ENCODE data around the gene SLC38A6.
A peak's percentile ranks its signal among the peaks of the same experiment; 100 is the strongest.

SLC38A6 gene

DNA sequence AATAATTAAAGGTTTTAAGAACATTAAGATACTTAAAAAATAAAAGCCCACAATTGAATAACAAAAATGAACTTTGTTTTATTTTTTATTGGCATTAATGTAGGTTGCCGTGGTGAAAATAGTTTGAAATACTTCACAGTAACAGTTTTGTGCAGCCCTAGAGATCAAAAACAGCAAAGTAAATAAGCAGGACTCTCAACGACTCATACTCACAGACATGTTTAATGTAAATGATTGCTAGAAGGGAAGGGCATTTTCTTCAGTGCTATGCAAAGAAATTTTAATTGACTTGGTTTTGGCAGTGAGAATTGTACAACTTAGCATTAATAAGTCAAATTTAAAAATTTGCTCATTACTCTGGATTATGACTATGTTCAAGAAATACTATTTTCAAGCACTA lies 16.1 kb upstream of the SLC38A6 start:
- ChIA-PET CTCF (no interaction called here), POLR2A (interaction anchor here (1.7 kb wide), 1 partner anchor 16 kb away, joined by 6 read pairs; the partner anchor contains the start of genes SLC38A6 and TRMT5)
- DNase-seq (ENCODE audit: low read depth, low spot score) = no peak
- no peak overlapping the region for H3K4me3 ChIP-seq (ENCODE audit: low read depth, low read length)
- TF ChIP-seq, protein P1, sequence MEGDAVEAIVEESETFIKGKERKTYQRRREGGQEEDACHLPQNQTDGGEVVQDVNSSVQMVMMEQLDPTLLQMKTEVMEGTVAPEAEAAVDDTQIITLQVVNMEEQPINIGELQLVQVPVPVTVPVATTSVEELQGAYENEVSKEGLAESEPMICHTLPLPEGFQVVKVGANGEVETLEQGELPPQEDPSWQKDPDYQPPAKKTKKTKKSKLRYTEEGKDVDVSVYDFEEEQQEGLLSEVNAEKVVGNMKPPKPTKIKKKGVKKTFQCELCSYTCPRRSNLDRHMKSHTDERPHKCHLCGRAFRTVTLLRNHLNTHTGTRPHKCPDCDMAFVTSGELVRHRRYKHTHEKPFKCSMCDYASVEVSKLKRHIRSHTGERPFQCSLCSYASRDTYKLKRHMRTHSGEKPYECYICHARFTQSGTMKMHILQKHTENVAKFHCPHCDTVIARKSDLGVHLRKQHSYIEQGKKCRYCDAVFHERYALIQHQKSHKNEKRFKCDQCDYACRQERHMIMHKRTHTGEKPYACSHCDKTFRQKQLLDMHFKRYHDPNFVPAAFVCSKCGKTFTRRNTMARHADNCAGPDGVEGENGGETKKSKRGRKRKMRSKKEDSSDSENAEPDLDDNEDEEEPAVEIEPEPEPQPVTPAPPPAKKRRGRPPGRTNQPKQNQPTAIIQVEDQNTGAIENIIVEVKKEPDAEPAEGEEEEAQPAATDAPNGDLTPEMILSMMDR (IDR thresholded peaks at IDR 0.05; ENCODE audit: insufficient read depth, low read length, missing control alignments) = no peak

DNA sequence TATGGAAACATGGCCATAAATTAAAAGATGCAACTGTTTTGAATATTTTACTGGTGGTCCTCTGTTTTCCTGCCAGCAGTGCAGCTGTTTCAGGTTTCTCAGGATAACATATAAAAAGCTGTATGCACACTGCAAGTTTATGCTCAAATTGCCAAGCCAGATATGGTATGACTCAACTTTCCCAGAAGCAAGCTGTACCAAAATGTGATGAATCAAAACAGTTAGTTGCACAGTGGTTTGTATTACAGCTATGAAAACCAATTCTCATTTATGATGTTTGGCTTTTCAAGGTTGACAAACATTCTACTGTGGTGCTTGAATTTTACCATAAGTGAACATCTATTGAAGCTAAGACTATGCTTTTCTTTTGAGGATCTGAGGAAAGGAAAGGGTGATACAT lies 15.6 kb upstream of the SLC38A6 start:
- TF ChIP-seq, protein P1 (IDR thresholded peaks at IDR 0.05; ENCODE audit: insufficient read depth, low read length, missing control alignments) = no peak
- CTCF ChIA-PET = no interaction called here
- POLR2A ChIA-PET = interaction anchor here (1.7 kb wide), 1 partner anchor 15 kb away, joined by 6 read pairs; the partner anchor contains the start of genes SLC38A6 and TRMT5
- DNase-seq (ENCODE audit: low read depth, low spot score) = peak; percentile 61
- H3K4me3 ChIP-seq (ENCODE audit: low read depth, low read length) = no peak overlapping the region

DNA sequence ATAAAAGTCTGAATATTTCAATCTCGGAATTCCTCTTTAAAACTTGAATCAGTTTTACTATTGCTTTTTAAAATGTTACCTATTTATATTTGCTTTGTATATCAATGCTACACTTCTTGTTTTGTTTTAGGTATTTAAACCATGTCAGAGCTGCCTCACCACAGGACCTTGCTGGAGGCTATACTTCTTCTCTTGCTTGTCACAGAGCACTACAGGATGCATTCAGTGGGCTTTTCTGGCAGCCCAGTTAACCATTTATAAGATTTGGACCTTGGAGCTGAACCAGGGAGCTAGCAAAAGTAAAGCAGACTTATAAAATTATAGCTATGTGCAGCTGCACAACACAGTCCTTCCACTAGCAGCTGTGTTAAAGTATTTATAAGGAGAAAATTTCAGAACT lies 12.9 kb upstream of the SLC38A6 start:
- ChIA-PET CTCF (interaction anchor here (1.2 to 1.3 kb wide), 2 partner anchors 17 to 285 kb away, joined by 4 to 5 read pairs; no protein-coding TSS in a partner anchor), POLR2A (no interaction called here)
- TF ChIP-seq, protein P1 (IDR thresholded peaks at IDR 0.05; ENCODE audit: insufficient read depth, low read length, missing control alignments) = no peak
- no peak overlapping the region for H3K4me3 ChIP-seq (ENCODE audit: low read depth, low read length)
- DNase-seq (ENCODE audit: low read depth, low spot score) = no peak

DNA sequence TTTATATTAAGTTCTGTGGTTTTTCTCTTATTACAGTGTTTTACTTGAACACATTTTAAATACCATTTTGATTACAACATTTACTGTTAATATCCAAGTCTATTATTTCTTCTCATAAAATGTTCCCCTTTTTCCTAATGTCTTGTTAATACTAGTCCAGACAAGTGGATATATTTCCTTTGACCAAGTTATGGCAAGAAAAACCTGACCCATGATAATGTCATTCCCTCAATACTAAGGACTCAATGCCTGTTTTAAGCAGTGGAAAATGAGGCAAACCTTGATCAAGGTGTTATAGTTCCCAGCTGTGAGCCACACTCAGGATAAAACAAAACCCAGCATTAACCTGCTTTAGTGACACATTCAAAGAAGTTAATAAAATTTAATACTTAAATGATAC lies 12.4 kb upstream of the SLC38A6 start:
- ChIA-PET CTCF (interaction anchor here (1.2 to 1.3 kb wide), 2 partner anchors 17 to 285 kb away, joined by 4 to 5 read pairs; no protein-coding TSS in a partner anchor), POLR2A (no interaction called here)
- no peak for DNase-seq (ENCODE audit: low read depth, low spot score)
- TF ChIP-seq, protein P1 (IDR thresholded peaks at IDR 0.05; ENCODE audit: insufficient read depth, low read length, missing control alignments) = no peak
- H3K4me3 ChIP-seq (ENCODE audit: low read depth, low read length) = no peak overlapping the region

DNA sequence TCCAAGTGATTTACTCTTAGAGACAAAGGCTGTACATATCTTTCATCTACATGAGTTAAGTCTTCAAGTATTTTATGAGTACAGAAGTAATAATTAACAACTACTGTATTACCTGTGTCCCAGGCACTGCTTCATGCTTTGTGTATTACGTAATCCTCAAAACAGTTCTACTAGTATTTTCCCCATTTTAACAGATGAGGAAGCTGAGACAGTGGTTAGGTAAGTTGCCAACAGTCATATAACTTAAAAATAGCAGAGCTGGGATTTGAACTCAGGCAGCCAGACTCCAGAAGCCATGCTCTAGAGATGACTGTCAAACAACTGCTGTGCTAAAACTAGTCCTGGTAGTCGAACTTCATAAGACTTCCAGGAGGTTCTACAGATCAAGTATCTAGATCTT lies 10.9 kb upstream of the SLC38A6 start:
- ChIA-PET POLR2A (no interaction called here), CTCF (interaction anchor here (1.4 kb wide), 1 partner anchor 12 kb away, joined by 4 read pairs; no protein-coding TSS in a partner anchor)
- no peak overlapping the region for H3K4me3 ChIP-seq (ENCODE audit: low read depth, low read length)
- DNase-seq (ENCODE audit: low read depth, low spot score) = no peak
- TF ChIP-seq, protein P1 (IDR thresholded peaks at IDR 0.05; ENCODE audit: insufficient read depth, low read length, missing control alignments) = no peak

DNA sequence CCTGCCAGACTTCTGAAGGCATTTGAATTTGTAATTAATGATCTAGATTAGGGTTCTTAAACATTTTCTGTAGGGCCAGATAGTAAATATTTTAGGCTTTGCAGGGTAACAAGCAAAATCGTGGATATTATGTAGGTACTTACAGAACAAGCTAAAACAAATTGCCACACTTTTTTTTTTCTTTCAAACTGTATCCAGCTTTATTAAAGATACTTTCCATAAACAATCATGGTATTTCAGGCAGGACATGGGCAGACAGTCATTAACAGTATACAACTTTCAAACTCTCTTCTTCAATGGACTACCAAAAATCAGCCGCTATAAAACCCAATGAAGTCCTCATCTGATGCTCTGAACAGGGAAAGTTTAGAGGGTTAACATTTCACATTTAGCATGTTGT lies 9.8 kb upstream of the SLC38A6 start:
- ChIA-PET CTCF (interaction anchor here (1.4 kb wide), 1 partner anchor 13 kb away, joined by 4 read pairs; no protein-coding TSS in a partner anchor), POLR2A (no interaction called here)
- no peak for DNase-seq (ENCODE audit: low read depth, low spot score)
- H3K4me3 ChIP-seq (ENCODE audit: low read depth, low read length) = no peak overlapping the region
- TF ChIP-seq, protein P1 (IDR thresholded peaks at IDR 0.05; ENCODE audit: insufficient read depth, low read length, missing control alignments) = no peak

All from AG04449 (cell line).